ENCODE measurements around the gene NCLN.
"Not testable (repeated sequence)": the region's sequence is repeated elsewhere in the genome, so short reads cannot be mapped to it uniquely, and the experiment has no call there.

NCLN gene

DNA sequence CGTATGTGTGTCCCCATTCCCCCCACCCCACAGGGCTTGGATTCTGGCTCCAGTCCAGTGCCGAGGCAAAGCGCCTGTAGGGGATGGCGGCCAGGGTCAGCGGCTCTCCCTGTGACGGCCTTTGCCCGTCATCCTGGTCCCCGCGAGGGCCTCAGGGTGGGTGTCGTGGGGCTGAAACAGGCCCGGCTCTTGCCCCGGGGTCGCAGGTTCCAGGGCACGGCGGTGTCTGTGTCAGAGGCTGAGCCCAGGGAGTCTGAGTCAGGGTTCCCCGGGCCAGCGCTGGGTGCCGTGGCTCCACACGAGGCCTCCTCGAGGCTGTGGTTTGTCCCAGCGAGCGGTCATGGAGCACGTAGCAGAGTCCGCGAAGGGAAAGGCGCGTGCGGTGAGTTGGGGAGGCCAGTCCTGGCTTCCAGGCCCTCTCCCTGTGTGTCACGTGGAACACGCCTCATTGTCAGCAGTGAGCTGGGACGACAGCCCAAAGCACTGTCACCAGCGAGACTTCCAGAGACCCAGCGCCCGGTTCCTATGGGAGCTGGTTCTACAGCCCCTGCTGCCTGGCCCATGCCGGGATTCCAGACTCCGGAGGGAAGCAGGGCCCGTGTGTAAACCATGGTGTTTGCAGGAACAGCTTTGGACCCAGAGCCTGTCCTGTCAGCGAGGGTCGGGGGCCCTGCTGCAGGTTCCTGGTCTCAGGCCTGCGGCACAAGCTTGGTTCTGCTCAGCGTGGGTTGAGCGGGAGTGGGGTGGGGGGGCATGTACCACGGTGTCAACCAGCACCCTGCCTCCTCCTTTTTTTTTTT, 13.4 kb downstream of the NCLN start:
- no peak for DNase-seq (ENCODE audit: low spot score)

DNA sequence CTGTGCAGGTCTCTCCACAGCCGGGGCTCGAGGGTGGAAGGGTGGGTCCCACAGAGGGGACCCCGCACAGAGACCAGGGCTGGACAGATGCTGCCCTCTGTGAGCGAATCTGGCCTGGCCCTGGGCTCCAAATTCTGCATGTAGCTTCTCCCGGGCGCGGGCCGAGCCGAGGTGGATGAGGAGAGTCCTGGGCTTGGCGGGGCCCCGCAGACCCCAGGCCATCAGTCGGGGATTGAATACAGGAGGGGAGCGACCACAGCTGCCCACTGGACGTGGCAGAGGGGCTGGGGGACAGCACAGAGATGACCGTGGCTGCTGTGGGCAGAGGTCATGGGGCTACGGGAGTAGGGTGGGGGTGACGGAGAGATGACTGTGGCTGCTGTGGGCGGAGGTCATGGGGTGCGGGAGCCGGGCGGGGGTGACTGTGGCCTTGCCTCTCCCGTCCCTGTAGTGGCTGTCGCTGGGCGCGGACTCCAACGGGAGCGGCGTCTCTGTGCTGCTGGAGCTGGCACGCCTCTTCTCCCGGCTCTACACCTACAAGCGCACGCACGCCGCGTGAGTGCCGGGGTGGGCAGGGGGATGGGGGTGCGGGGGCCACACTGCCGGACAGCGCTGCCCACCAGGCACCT, 15.5 kb downstream of the NCLN start:
- DNase-seq (ENCODE audit: low spot score): no peak

DNA sequence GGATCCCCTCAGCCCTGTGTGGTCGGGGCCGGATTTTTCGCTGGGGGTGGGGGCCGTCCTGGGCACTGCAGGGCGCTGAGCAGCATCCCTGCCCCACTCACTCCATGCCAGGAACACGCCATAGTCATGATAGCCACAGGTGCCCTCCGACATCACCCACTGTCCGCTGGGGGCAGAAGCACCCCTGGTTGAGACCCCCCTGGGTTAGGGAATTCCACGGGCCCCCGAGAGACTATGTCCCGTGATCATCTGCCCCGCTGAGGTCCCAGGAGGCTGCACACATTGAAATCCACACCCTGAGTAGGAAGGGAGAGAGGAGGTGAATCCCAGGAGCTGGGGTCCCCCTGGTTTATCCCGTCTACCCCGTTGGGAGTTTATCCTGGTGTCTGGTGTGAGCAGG, 16.2 kb downstream of the NCLN start:
- DNase-seq (ENCODE audit: low spot score): no peak

DNA sequence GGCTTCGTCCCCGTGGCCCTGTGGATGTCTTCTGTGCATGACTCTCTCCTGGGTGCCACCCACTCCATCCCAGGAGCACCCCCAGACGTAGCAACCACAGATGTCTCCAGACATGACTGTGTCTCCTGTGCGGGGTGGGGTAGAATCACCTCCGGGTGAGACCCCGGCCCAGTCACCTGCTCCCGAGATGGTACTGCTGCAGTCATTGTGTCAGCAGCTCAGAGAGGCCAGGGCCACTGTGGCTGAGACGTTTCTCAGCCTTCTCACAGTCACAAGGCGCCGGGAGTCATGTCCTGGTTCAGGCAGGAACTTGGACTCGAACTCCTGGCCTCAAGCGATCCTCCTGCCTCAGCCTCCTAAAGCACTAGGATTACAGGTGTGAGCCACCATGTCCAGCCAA, 16.6 kb downstream of the NCLN start:
- no peak for DNase-seq (ENCODE audit: low spot score)

DNA sequence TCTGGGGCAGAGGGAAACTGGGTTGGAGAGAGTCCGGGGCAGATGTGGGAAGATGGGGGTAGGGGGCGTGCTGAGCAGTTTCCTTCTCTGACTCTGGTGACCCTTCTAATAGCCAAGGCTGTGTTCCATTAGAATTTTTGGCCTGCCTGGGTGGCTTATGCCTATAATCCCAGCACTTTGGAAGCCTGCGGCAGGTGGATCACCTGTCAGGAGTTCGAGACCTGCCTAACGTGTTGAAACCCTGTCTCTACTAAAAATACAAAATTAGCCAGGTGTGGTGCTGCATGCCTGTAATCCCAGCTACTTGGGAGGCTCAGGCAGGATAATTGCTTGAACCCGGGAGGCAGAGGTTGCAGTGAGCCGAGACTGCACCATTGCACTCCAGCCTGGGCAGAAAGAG, 17.2 kb downstream of the NCLN start:
- not testable (repeated sequence) for DNase-seq (ENCODE audit: low spot score)

DNA sequence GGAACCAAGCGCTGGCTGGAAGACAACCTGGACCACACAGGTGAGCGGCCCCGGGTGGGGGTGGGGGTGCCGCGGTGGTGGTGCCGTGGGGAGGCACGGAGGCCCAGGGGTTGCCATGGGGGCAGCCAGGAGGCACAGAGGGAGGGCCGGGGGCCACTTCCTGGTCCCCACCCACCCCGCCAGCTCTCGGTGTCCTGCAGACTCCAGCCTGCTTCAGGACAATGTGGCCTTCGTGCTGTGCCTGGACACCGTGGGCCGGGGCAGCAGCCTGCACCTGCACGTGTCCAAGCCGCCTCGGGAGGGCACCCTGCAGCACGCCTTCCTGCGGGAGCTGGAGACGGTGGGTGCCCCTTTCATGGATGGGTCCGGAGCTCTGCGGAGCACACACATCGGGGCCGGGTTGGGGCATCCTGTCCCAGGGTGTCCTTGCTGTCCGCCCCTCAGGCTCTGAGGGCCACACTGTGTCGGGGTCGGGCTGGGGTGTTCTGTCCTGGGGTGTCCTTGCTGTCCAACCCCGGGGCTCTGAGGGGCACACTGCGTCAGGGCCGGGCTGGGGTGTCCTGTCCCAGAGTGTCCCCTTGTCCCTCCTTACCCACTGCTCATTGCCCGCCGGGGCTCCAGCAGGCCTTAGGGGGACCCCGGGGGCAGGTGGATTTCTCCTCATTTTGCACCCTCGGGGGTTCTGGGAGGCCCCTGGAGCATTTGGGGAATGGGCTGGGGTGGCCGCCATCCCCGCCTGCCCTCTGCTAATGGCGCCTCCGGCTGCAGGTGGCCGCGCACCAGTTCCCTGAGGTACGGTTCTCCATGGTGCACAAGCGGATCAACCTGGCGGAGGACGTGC, 18.3 kb downstream of the NCLN start:
- no peak for DNase-seq (ENCODE audit: low spot score)

DNA sequence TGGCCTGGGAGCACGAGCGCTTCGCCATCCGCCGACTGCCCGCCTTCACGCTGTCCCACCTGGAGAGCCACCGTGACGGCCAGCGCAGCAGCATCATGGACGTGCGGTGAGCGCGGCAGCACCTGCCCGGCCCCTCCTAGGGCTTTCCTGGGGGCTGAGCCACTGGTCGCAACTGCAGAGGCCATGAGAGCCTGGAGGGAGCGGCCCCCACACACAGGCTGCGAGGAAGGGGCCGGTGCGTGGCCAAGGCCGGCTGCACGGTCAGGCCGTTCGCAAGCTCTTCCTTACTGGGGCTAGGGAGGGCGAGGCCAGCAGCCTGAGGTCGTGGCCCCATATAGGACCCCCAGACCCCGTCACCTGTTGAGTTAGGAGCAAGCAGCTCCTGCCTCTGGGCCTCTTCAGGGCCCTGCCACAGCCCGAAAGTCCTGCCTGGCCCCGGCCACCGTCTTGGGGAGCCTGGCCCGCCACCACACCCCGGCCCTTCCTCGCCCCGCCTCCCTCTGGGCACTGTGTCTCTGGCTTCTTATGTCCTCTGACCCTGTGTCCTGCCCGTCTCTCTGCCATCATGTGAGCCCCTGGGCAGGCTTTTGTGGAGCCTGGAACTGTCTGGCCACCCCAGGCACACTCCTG, 19.0 kb downstream of the NCLN start:
- DNase-seq (ENCODE audit: low spot score): no peak

DNA sequence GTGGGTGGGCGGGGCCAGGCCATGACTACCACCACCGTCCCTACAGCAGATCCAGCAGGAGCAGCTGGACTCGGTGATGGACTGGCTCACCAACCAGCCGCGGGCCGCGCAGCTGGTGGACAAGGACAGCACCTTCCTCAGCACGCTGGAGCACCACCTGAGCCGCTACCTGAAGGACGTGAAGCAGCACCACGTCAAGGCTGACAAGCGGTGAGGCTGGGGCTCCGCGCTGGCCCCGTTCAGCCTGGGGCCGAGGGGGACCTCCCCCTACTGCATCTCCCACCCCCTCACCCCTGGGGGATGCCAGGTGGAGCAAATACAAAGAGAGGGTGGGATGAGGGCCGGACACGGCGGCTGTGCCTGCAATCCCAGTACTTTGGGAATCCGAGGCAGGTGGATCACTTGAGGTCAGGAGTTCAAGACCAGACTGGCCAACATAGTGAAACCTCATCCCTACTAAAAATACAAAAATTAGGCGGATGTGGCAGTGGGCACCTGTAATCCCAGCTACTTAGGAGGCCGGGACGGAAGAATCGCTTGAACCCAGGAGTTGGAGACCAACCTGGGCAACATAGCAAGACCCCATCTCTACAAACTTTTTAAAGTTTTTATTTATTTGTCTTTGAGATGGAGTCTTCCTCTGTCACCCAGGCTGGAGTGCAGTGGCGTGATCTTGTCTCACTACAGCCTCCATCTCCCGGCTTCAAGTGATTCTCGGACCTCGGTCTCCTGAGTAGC, 20.7 kb downstream of the NCLN start:
- no peak for DNase-seq (ENCODE audit: low spot score)

DNA sequence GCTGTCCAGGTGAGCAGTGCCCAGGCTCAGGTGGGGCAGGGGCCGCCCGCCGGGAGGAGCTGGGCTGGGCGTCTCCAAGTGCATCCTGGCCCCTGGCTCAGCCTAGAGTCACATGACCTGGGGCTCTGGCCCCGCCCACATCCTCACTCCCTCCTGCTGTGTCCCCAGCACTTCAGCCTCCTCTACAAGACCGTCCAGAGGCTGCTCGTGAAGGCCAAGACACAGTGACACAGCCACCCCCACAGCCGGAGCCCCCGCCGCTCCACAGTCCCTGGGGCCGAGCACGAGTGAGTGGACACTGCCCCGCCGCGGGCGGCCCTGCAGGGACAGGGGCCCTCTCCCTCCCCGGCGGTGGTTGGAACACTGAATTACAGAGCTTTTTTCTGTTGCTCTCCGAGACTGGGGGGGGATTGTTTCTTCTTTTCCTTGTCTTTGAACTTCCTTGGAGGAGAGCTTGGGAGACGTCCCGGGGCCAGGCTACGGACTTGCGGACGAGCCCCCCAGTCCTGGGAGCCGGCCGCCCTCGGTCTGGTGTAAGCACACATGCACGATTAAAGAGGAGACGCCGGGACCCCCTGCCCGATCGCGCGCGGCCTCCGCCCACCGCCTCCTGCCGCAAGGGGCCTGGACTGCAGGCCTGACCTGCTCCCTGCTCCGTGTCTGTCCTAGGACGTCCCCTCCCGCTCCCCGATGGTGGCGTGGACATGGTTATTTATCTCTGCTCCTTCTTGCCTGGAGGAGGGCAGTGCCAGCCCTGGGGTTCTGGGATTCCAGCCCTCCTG, 21.9 kb downstream of the NCLN start:
- DNase-seq (ENCODE audit: low spot score): no peak

DNA sequence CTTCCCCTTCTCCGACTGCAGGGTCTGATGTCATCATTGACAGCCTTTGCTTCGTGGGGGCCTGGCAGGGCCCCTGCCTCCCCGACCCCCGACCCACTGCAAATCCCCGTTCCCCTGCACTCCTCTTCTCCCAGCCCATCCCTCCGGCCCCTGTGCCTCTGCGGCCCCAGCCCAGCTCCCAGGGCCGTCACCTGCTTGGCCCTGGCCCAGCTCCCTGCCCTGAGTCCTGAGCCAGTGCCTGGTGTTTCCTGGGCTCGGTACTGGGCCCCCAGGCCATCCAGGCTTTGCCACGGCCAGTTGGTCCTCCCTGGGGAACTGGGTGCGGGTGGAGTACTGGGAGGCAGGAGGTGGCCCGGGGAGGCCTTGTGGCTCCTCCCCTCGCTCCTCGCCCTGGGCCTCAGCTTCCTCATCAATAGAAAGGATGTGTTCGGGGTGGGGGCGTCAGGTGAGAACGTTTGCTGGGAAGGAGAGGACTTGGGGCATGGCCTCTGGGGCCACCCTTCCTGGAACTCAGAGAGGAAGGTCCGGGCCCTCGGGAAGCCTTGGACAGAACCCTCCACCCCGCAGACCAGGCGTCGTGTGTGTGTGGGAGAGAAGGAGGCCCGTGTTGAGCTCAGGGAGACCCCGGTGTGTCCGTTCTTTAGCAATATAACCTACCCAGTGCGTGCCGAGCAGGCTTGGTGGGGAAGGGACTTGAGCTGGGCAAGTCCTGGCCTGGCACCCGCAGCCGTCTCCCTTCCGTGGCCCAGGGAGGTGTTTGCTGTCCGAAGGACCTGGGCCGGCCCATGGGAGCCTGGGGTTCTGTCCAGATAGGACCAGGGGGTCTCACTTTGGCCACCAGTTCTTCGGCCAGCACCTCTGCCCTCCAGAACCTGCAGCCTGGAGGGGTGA, 22.8 kb downstream of the NCLN start:
- no peak for DNase-seq (ENCODE audit: low spot score)

DNA sequence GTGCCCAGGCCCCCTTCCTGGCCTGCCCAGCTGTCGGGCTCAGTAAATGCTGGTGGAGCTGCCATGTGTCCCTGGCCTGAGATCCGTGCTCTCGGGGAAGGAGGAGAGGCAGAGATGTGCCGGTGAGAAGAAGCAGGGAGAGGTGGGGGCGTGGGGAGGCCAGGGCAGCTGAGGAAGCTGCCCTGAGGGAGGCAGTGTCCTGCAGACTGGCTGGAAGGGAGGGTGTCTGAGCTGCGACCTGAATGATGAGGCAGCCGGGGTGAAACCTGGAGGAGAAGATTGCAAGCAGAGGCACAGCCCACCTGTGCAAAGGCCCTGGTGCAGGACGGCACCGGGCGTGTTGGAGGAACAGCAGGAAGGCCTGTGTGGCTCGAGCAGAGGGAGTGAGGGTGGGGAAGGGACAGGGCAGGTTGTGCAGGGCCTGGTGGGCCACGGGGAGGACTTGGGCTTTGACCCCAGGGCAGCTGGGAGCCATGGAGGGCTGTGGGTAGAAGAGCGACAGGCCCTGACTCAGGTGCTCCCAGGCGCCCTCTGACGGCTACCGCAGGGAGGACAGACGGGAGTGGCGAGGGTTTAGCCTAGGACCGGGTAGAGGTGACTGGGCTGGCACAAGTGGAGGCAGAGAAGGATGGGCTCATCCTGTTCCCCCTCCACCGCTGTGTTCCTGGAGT, 24.8 kb downstream of the NCLN start:
- peak; percentile 74 for DNase-seq (ENCODE audit: low spot score)

DNA sequence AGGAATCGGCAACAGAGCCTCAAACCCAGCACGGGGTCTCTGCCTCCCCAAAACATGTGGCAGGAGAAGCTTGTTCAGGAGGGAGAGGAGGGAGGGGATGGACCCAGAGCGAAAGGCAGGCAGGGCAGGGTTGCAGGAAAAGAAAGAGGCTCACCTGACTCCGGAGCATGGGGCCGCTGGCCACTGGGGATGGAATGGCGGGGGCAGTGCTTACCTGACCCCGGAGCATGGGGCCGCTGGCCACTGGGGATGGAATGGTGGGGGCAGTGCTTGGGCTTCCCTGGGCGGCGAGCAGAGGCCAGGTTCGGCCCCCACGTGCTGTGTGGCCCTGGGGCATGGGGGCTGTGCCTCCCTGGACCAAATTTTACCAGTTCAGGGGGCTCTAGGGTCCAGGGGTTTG, 25.5 kb downstream of the NCLN start:
- no peak for DNase-seq (ENCODE audit: low spot score)

DNA sequence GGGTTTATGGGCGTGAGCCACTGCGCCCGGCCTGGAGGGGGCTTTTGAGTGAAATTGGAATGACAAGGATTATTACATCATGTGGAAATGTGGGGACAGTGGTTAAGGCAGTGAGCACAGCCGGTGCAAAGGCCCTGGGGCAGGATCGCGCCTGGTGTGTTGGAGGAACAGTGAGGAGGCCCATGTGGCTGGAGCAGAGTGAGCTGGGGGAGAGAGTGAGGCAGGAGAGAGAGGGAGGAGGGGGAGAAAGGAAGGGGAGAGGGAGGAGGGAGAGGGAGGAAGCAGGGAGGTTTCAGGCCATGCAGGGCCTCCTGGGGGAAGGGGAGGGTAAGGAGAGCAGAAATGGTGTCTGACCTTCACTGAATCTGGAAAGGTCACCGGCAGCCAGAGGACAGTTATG, 27.4 kb downstream of the NCLN start:
- DNase-seq (ENCODE audit: low spot score): no peak

DNA sequence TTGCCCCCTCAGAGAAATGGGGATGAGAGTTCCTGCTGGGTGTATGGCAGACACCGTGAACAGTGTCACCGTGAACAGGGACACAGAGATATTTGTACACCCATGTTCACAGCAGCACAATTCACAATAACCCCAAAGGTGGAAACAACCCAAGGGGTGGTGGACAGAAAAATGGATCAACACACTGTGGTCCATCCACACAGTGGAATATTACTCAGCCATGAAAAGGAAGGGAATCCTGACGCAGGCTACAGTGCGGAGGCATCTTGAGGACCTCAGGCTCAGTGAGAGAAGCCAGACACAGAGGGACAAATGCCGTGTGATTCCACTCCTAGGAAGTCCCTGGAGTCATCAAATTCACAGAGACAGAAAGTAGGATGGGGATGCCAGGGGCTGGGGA, 31.1 kb downstream of the NCLN start:
- DNase-seq (ENCODE audit: low spot score): no peak

DNA sequence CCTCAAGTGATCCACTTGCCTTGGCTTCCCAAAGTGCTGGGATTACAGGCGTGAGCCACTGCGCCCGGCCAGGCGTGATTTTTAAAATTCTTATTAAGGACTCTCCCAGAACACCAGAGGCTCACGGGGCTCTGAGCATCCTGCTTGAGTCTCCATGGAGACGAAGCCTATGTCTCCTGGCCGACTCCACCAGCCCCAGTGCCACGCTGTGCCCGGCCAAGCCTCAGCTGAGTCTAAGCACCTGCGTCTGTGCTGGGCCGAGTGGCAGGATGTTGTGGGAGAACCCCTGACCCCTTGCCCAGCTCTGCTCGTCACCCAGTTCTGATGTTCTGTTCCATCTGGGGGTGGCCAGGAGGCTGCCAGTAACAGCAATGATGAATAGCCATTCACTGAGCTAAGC, 34.8 kb downstream of the NCLN start:
- DNase-seq (ENCODE audit: low spot score): no peak

DNA sequence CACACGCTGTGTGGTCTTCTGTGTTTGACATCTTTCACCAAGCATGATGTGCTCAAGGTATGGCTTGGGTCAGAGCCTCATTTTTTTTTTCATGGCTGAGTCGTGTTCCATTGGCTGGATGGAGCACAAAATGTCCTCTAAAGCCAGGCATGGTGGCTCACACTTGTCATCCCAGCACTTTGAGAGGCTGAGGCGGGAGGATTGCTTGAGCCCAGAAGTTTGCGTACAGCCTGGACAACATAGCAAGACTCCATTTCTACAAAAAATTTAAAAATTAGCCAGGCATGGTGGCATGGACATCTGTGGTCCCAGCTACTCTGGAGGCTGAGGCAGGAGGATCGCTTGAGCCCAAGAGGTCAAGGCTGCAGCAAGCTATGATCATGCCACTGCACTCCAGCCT, 35.8 kb downstream of the NCLN start:
- not testable (repeated sequence) for DNase-seq (ENCODE audit: low spot score)

DNA sequence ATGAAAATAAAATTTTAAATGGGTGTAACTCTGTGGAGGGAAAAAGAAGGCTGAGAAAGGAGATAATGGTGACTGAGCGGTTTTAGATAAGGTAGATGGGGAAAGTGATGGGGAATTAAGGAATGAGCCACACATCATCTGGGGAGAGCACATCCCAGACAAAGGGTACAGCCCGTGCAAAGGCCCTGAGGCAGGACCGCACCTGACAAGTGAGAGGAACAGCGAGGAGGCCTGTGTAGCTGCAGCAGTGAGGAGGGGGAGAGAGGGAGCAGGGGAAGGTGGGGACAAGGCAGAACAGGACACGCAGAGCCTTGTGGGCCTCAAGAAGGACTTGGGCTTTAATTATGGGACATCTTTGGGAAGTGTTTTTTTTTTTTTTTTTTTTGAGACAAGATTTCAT, 37.0 kb downstream of the NCLN start:
- DNase-seq (ENCODE audit: low spot score): no peak

DNA sequence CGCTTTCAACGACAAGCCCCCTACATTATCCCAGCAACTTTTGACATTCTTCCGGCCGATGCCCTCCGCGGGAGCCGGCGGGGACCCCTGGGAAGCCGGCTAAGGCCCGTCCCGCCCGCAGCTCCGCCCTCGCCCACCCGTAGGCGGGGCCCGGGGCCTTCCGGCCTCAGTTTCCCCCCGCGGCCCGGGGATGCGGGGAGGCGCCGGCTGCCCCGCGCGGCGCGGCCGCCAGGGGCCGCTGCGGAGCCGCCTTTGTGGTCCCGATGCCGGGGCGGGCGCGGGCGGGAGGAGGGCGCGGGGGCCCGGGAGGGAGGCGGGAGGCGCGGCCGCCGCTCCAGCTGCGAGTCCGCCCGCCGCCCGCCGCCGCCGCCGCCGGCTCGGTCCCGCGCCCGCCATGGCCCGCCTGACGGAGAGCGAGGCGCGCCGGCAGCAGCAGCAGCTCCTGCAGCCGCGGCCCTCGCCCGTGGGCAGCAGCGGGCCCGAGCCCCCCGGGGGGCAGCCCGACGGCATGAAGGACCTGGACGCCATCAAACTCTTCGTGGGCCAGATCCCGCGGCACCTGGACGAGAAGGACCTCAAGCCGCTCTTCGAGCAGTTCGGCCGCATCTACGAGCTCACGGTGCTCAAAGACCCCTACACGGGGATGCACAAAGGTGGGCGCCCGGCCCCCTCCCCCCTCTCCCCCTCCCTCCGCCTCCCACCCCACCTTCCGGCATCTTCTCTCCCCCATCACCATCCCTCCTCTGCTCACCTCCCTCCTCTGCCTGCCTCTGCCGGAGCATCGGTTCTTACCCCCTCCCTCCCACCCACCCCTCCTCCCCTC, 38.8 kb downstream of the NCLN start, which contains the start of gene CELF5:
CELF5 (plus strand) TSS at position 316 of the 823 bp plus-strand sequence; CDS start at position 395, 79 bp downstream.
- peak; percentile 81 for DNase-seq (ENCODE audit: low spot score)

DNA sequence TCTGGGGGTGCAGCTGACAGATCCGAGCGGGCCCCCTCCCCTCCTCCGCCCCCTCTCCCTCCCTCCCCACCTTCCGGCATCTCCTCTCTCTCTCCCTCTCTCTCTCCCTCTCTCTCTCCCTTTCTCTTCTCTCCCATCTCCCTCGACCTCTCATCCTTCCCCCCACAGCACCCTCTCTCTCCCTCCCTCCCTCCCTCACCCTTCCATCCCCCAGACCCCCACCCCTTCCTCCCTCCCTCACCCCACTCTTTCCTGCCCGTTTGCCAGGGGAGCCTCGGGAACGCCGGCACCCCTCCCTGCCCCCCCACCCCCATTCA, 39.4 kb downstream of the NCLN start:
- DNase-seq (ENCODE audit: low spot score): no peak
